Tibial artery (tissue), 4 donors: ENCODE data around the gene ATP6V0A4.

ENCODE experiments used
- DNase-seq, 2 donors: peaks; one replicate each; pipeline ENCODE4 v3.0.0-alpha.2; 2019
- H3K27ac ChIP-seq, 2 donors: fragments of 200-600 bp; sonication (generic) in 1 of 2; 1 replicate in 1 of 2; 2 replicates in 1 of 2; pipeline ENCODE4 v1.5.1; 2018 to 2019; ENCODE audit warnings: mild to moderate bottlenecking in 1 of 2
- H3K27me3 ChIP-seq, 2 donors: fragments of 200-600 bp; sonication (generic) in 1 of 2; one replicate each; pipeline versions ENCODE4 v1.5.1 to v1.6.0; 2016 to 2019
- H3K36me3 ChIP-seq, 3 donors: fragments of 200-600 bp; sonication (generic) in 2 of 3; one replicate each; pipeline ENCODE4 v1.5.1; 2016 to 2019; ENCODE audit warnings: mild to moderate bottlenecking in 2 of 3
- H3K4me1 ChIP-seq, 4 donors: fragments of 200-600 bp; sonication (generic) in 2 of 4; 1 replicate in 3 of 4; 2 replicates in 1 of 4; pipeline ENCODE4 v1.5.1; 2016 to 2019
- H3K4me3 ChIP-seq, 2 donors: fragments of 200-600 bp; sonication (generic) in 1 of 2; 1 replicate in 1 of 2; 2 replicates in 1 of 2; pipeline ENCODE4 v1.5.1; 2018 to 2019; ENCODE audit warnings: mild to moderate bottlenecking in 2 of 2
- H3K9me3 ChIP-seq, 3 donors: fragments of 200-600 bp; sonication (generic) in 1 of 3; one replicate each; pipeline ENCODE4 v1.5.1; 2016 to 2019
- CTCF ChIP-seq, 2 experiments: fragments of 200-600 bp in 1 of 2; fragments of 450-650 bp in 1 of 2; IDR thresholded peaks; one replicate each; pipeline ENCODE4 v1.5.1; 2017 to 2019; ENCODE audit warnings: antibody characterized with exemption in 2 of 2, mild to moderate bottlenecking in 1 of 2, moderate library complexity in 1 of 2
- intact Hi-C: fragments of 100-400 bp; cut with DNase I; formaldehyde crosslinking; loops from one replicate; pipeline ENCODE4 v1.15.0; 2023; ENCODE audit warnings: low total_unique reads

ATP6V0A4 gene

GRCh38 chr7:138712652-138713051 is 85.3 kb downstream of the ATP6V0A4 start:
- H3K27ac ChIP-seq, result no peak overlapping the region
- DNase-seq, result no peak
- H3K4me3 ChIP-seq, result no peak overlapping the region
- no peak for TF ChIP-seq CTCF (IDR thresholded peaks at IDR 0.05)
- H3K4me1 ChIP-seq, result no peaks in the 10 kb centered on the region
- no peaks in the 10 kb centered on the region for H3K9me3 ChIP-seq
- intact Hi-C loops, result no loop called here
- no peaks in the 10 kb centered on the region for H3K36me3 ChIP-seq
- no peaks in the 10 kb centered on the region for H3K27me3 ChIP-seq

GRCh38 chr7:138710536-138711385 is 87.2 kb downstream of the ATP6V0A4 start:
- Histone ChIP-seq H3K9me3 (no peaks in the 10 kb centered on the region), H3K4me3 (no peak overlapping the region), H3K27ac (no peak overlapping the region), H3K4me1 (no peaks in the 10 kb centered on the region), H3K36me3 (no peaks in the 10 kb centered on the region), H3K27me3 (no peaks in the 10 kb centered on the region)
- TF ChIP-seq CTCF (IDR thresholded peaks at IDR 0.05), result no peak
- no peak for DNase-seq
- intact Hi-C loops, result no loop called here

GRCh38 chr7:138705167-138705566 is 92.8 kb downstream of the ATP6V0A4 start:
- Histone ChIP-seq H3K9me3 (no peaks in the 10 kb centered on the region), H3K27me3 (no peaks in the 10 kb centered on the region), H3K4me1 (no peaks in the 10 kb centered on the region), H3K27ac (no peak overlapping the region), H3K36me3 (no peaks in the 10 kb centered on the region), H3K4me3 (no peak overlapping the region)
- no peak for DNase-seq
- intact Hi-C loops, result no loop called here
- no peak for TF ChIP-seq CTCF (IDR thresholded peaks at IDR 0.05)

- TF ChIP-seq CTCF (IDR thresholded peaks at IDR 0.05), result no peak
- Histone ChIP-seq H3K27ac (no peak overlapping the region), H3K4me1 (no peaks in the 10 kb centered on the region), H3K9me3 (no peaks in the 10 kb centered on the region), H3K36me3 (no peaks in the 10 kb centered on the region), H3K27me3 (no peaks in the 10 kb centered on the region), H3K4me3 (no peak overlapping the region)
- no peak for DNase-seq
- intact Hi-C loops, result no loop called here
Measured at GRCh38 chr7:138701537-138701923, 96.5 kb downstream of the ATP6V0A4 start.

- TF ChIP-seq CTCF (IDR thresholded peaks at IDR 0.05), result no peak
- intact Hi-C loops, result no loop called here
- H3K9me3 ChIP-seq, result no peaks in the 10 kb centered on the region
Measured at GRCh38 chr7:138700857-138701536, 97.0 kb downstream of the ATP6V0A4 start, which contains the start of gene SVOPL. Gene SVOPL (minus strand): TSS chr7:138701362. CDS start chr7:138679045, 22,317 bp downstream.

More at GRCh38 chr7:138700857-138701536, 97.0 kb downstream of the ATP6V0A4 start, which contains the start of gene SVOPL:
- H3K4me3 ChIP-seq, result no peak within 1 kb of the TSS
- H3K36me3 ChIP-seq, result no peaks in the 10 kb centered on the region
- no peak within 1 kb of the TSS for H3K27ac ChIP-seq
- no peak for DNase-seq
- no peaks in the 10 kb centered on the region for H3K4me1 ChIP-seq
- no peaks in the 10 kb centered on the region for H3K27me3 ChIP-seq
